ENCODE measurements around the gene SFTPD.
A peak's percentile ranks its signal among the peaks of the same experiment; 100 is the strongest.
"Not testable (repeated sequence)": the region's sequence is repeated elsewhere in the genome, so short reads cannot be mapped to it uniquely, and the experiment has no call there.

The SFTPD gene

DNA sequence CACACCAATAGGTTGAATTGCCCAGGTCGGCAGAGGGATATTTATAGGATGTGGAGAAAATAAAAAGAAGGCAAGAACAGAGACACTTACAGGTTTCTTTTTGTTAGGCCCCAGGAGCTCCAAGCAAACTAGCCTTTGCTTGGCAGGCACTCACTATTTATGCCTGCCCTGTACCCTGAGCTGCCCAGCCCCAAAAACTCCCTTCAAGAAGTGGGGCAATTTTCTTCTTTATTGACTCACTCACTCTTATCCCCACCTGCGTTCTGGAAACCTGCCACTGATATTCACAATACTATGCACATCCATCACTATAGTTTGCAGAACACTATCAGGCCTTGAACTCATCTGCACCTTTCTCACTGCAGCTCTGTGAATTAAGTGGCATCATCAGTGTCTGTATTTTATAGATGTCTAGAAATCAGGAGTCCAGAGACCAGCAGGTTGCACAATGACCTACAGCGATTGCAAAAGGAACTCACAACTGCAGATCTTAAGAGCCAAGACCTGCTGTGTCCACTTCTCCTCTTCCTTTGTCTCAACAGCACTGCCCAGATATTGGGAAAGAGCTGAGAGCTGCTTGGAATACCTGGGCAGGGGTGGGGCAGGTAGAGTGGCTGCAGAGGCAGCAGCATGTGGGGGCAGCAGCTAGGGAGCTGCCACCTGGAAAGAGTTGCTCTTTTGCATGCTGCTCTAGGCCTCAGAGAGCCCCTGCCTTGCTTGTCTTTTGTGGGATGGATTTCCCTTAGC, at the start of gene SFTPD:
SFTPD (minus strand) TSS at position 130 of the 747 bp plus-strand sequence. CDS start 2,446 bp downstream, outside the sequence.
- Mint-ChIP-seq H3K36me3 (ENCODE audit: low read depth) (peaks cover 6% of the 10 kb centered on the region), H3K4me1 (ENCODE audit: low read depth) (no peaks in the 10 kb centered on the region), H3K27ac (no peak within 1 kb of the TSS), H3K9me3 (peaks cover 19% of the 10 kb centered on the region), H3K4me3 (no peak within 1 kb of the TSS), H3K27me3 (peaks cover 15% of the 10 kb centered on the region)

DNA sequence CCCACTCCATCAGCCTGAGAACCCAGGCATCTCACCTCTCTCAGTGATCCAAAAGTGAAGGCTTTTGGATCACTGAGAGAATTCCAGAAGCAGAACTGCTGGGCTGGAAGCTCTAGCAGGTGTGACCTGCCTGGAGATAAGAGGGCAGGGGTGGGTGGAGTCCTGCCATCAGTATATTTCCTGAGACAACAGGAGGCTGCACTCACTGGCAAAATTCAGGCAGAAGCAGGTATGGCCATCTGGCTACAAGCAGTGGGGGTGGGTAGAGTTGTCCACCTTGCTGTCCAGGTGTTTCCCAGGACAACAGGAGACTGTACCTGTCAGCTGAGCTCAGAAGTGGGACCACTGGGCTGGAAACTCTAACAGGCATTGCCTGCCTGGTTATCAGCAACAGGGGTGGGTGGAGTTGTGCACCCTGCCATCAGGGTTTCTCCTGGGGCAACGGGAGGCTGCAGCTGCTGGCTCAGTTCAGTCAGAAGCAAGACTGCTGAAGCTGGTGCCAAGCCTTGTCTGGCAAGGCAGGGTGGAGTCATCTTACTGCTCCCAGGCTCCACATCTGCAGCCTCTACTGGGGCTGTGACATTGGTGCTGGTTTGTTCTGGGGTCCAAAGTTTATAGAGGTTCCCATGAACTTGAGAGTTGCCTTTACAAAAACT, 47.2 kb upstream of the SFTPD start:
- H3K27ac Mint-ChIP-seq = no peak overlapping the region
- H3K4me3 Mint-ChIP-seq = no peak overlapping the region
- H3K36me3 Mint-ChIP-seq (ENCODE audit: low read depth) = no peaks in the 10 kb centered on the region
- H3K9me3 Mint-ChIP-seq = no peaks in the 10 kb centered on the region
- H3K27me3 Mint-ChIP-seq = peaks cover 37% of the 10 kb centered on the region
- H3K4me1 Mint-ChIP-seq (ENCODE audit: low read depth) = no peaks in the 10 kb centered on the region

DNA sequence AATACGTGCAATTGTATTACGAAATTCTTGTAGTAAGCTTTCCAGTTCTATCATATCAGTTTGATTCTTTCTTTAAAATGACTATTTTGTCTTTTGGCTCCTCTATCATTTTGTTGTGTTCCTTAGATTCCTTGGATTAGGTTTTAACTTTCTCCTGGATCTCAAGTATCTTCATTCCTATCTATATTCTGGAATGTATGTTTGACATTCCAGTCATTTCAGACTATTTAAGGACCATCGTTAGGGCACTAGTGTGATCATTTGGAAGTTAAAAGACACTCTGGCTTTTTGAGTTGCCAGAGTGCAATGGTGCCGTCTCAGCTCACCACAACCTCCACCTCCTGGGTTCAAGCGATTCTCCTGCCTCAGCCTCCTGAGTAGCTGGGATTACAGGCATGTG, 45.7 kb upstream of the SFTPD start:
- Mint-ChIP-seq H3K9me3 (peaks cover 7% of the 10 kb centered on the region), H3K27me3 (peaks cover 43% of the 10 kb centered on the region), H3K27ac (no peak overlapping the region), H3K4me3 (no peak overlapping the region), H3K36me3 (ENCODE audit: low read depth) (no peaks in the 10 kb centered on the region), H3K4me1 (ENCODE audit: low read depth) (no peaks in the 10 kb centered on the region)

DNA sequence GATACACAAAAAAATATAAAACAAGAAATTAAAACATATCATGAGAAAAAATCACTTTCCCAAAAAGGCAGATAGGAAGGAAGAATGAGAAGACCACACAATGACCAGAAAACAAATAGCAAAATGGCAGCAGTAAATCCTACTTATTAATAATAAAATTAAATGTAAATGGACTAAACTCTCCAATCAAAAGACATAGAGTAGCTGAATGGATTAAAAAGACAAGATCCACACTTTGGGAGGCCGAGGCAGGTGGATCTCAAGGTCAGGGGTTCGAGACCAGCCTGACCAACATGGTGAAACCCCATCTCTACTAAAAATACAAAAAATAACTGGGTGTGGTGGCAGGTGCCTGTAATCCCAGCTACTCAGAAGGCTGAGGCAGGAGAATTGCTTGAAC, 39.3 kb upstream of the SFTPD start:
- H3K4me1 Mint-ChIP-seq (ENCODE audit: low read depth) = peaks cover 23% of the 10 kb centered on the region
- not testable (repeated sequence) for H3K36me3 Mint-ChIP-seq (ENCODE audit: low read depth); H3K27ac Mint-ChIP-seq; H3K9me3 Mint-ChIP-seq; H3K4me3 Mint-ChIP-seq
- peaks cover 54% of the 10 kb centered on the region for H3K27me3 Mint-ChIP-seq

DNA sequence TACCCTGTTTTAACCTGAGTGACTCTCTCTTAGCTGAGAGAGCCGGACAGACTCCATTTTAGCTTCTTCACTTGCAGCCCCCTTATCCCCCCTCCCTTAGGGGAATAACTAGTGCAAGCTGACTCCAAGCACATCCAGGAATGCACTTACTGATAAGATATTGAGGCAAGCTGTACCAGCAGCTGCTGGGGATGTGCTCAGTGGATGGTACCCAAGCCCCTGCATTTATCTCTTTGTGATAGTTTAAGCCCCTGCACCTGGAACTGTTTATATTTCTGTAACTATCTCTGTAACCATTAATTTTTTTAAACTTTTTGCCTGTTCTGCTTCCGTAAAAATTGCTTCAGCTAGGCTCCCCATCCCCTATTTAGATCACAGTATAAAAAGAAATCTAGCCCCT, 37.8 kb upstream of the SFTPD start:
- H3K4me3 Mint-ChIP-seq; H3K27ac Mint-ChIP-seq; H3K9me3 Mint-ChIP-seq; H3K36me3 Mint-ChIP-seq (ENCODE audit: low read depth): not testable (repeated sequence)
- H3K27me3 Mint-ChIP-seq = peaks cover 55% of the 10 kb centered on the region
- H3K4me1 Mint-ChIP-seq (ENCODE audit: low read depth) = peaks cover 23% of the 10 kb centered on the region

DNA sequence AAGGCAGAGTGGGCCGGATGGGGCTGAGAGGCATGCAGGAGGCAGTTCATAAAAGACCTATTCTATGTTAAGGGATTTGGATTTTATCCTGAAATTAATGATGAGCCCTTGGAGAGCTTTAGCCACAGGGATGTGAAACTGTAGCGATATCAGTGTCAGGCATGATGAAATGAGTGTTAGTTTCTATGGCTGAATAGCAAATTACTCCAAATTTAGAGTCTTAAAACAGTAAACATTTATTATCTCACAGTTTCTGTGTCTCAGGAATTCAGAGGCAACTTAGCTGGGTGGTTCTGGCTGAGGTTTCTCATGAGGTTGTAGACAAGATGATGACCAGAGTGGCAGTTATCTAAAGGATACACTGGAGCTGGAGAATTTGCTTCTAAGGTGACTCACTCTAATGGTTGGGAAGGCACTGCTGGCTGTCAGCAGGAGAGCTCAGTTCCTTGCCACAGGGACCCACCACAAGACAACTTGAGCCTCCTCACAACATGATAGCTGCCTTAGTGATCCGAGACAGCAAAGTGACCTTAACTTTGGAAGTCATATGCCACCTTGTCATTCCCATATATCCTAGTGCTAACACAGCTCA, 36.7 kb upstream of the SFTPD start:
- Mint-ChIP-seq H3K36me3 (ENCODE audit: low read depth) (no peaks in the 10 kb centered on the region), H3K27ac (peak overlapping the region; percentile 87), H3K9me3 (peaks cover 8% of the 10 kb centered on the region), H3K4me1 (ENCODE audit: low read depth) (peaks cover 25% of the 10 kb centered on the region), H3K27me3 (peaks cover 55% of the 10 kb centered on the region), H3K4me3 (peak overlapping the region; percentile 7)

DNA sequence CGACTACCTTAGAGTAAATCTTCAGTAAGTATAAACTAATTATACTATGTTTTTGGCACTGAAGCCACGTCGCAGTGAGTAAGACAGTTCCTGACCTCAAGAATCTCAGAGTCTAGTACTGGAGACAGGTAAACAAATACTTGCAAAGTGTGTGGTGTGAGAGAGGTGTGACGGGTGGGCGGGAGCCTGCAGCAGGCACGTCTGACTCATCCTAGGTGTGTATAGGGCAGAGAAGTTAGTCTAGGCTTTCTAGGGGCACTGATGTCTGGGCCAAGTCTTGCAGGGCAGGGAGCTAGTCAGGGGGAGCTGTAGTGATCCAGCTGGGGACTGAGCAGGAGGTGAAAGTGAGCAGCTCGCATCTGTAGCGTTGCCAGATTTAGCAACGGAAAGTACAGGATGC, 35.9 kb upstream of the SFTPD start:
- Mint-ChIP-seq H3K9me3 (peaks cover 4% of the 10 kb centered on the region), H3K27me3 (peaks cover 58% of the 10 kb centered on the region), H3K4me1 (ENCODE audit: low read depth) (peaks cover 25% of the 10 kb centered on the region), H3K4me3 (no peak overlapping the region), H3K36me3 (ENCODE audit: low read depth) (no peaks in the 10 kb centered on the region), H3K27ac (no peak overlapping the region)

DNA sequence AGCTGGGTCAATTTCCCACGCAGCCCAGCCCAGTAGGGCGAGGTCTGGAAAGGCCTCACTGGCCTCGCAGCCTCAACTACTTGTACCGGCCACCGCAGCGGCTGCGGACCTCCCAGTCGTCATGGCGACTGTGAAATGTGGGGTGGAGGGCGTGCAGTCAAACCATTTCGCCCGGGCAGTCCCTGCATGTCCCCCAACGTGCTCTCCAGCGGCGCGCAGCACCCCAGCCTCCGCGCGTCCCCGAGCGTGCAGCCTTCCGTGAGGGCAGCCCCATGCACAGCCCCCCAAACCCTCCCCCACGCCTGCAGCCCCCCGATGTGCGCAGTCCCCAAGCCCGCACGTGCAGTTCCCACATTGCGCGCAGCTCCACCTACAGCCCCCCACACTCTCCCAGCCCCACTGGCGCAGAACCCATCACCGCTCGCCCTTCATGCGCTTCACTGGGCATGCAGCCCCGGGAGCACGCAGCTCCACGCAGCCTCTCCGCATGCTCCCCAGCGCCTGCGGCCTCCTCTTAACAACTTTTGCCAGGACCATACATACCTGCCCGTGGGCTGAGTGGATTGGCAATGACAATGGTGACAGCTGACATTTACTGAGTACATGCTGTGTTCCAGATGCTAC, 34.5 kb upstream of the SFTPD start:
- Mint-ChIP-seq H3K9me3 (no peaks in the 10 kb centered on the region), H3K27ac (no peak overlapping the region), H3K4me3 (no peak overlapping the region), H3K27me3 (peaks cover 68% of the 10 kb centered on the region), H3K4me1 (ENCODE audit: low read depth) (peaks cover 25% of the 10 kb centered on the region), H3K36me3 (ENCODE audit: low read depth) (no peaks in the 10 kb centered on the region)

DNA sequence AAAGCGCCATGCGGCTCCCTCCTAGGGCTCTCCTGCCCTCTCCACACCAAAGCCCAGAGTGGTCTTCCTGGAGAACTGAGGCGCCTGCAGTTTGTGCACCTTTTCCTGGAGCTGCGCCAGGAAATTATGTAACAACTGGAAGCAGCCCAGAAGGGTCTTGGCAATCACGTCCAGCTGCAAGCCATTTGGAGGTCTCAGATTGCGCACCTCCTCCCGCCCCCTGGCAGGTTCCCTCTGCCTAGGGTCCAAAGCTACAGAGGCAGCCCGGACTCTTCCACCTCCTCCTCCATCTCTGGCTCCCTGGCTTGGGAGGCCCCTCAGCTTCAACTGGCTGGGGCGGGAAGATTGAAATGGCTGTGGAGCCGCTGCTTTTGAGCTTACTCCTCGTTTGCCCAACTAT, 34.0 kb upstream of the SFTPD start:
- H3K4me3 Mint-ChIP-seq = no peak overlapping the region
- H3K27me3 Mint-ChIP-seq = peaks cover 68% of the 10 kb centered on the region
- H3K27ac Mint-ChIP-seq = no peak overlapping the region
- H3K36me3 Mint-ChIP-seq (ENCODE audit: low read depth) = no peaks in the 10 kb centered on the region
- H3K9me3 Mint-ChIP-seq = no peaks in the 10 kb centered on the region
- H3K4me1 Mint-ChIP-seq (ENCODE audit: low read depth) = peaks cover 25% of the 10 kb centered on the region

DNA sequence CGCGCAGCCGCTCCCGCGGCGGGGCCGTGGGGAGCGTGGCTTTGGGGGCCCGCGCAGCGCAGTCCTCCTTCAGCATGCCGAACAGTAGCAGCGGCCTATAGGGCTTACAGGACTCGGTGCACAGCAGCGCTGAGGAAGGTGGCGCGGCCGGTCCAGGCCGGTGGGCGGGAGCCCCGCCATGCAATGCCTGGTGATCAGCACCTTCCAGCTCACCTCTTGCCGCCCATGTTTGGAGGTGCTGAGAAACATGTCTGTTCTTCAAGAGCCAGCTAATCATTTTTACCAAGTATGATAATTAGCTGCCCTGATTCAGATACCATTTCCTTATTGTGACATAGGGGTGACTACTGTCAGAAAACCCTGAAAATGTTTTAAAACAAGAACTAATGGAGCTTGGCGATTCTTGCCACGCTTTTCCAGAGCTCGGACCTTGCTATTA, 33.5 kb upstream of the SFTPD start:
- H3K4me3 Mint-ChIP-seq = no peak overlapping the region
- H3K9me3 Mint-ChIP-seq = no peaks in the 10 kb centered on the region
- peaks cover 25% of the 10 kb centered on the region for H3K4me1 Mint-ChIP-seq (ENCODE audit: low read depth)
- H3K27ac Mint-ChIP-seq = no peak overlapping the region
- H3K27me3 Mint-ChIP-seq = peaks cover 73% of the 10 kb centered on the region
- H3K36me3 Mint-ChIP-seq (ENCODE audit: low read depth) = no peaks in the 10 kb centered on the region

DNA sequence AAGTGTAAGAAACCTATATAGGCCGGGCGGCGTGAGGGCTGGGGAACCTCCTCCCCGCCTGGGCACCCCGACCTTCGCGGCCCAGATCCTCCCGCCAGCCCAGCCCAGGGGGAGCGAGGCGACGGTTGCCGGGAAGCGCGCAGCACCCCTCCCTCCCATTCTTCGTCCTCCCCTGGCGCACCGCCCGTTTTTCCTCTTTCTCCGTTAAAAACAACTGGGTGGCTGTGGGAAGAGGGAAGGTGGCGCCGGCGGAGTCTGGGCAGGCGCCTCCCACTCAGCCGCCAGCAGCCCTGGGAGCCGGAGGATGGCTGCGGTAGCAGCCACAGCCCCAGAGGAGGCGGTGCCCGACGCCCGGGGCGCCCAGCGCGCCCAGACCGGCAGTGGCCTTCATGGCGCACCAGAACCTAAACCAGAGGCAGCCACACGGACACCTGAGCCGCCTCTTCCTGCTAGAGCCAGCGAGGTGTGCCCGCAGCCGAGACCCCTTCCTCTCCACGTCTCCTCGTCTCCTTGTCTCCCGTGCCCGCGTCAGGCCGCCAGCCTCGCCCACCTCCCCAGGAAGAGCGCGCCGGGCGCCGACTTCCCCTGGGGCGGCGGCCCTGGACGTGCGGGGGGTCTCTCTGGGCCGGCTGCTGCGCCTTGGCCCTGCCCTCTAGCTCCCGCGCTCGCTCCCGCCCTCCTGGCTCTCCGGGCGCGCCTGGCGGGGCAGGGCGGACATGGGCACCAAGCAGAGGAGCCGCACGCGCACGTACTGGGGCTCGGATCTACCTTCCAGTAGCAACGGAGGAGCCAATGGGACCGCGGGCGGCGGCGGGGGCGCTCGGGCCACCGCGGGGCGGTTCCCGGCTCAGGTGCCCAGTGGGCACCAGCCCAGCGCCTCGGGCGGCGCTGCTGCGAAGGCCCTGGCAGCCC, 32.8 kb upstream of the SFTPD start:
- peak overlapping the region; percentile 60 for H3K4me3 Mint-ChIP-seq
- no peaks in the 10 kb centered on the region for H3K36me3 Mint-ChIP-seq (ENCODE audit: low read depth)
- H3K9me3 Mint-ChIP-seq = no peaks in the 10 kb centered on the region
- peaks cover 25% of the 10 kb centered on the region for H3K4me1 Mint-ChIP-seq (ENCODE audit: low read depth)
- peaks cover 78% of the 10 kb centered on the region for H3K27me3 Mint-ChIP-seq
- no peak overlapping the region for H3K27ac Mint-ChIP-seq

DNA sequence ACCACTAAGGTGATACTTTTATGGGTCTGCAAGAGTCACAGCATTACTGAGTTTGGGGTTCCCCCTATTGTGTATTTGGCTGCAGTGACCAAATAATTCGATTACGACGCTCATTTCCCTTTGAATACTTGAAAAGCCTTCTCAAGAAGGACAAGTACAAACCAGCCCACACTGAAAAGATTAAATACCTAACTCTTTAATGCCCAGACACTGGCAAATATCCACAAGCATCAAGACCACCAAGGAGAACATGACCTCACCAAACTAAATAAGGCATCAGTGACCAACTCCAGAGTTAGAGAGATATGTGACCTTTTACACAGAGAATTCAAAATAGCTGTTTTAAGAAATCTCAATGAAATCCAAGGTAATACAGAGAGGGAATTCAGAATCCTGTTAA, 31.8 kb upstream of the SFTPD start:
- Mint-ChIP-seq H3K4me1 (ENCODE audit: low read depth) (peaks cover 19% of the 10 kb centered on the region), H3K9me3 (no peaks in the 10 kb centered on the region), H3K36me3 (ENCODE audit: low read depth) (no peaks in the 10 kb centered on the region), H3K27ac (no peak overlapping the region), H3K27me3 (peaks cover 73% of the 10 kb centered on the region), H3K4me3 (peak overlapping the region; percentile 60)

DNA sequence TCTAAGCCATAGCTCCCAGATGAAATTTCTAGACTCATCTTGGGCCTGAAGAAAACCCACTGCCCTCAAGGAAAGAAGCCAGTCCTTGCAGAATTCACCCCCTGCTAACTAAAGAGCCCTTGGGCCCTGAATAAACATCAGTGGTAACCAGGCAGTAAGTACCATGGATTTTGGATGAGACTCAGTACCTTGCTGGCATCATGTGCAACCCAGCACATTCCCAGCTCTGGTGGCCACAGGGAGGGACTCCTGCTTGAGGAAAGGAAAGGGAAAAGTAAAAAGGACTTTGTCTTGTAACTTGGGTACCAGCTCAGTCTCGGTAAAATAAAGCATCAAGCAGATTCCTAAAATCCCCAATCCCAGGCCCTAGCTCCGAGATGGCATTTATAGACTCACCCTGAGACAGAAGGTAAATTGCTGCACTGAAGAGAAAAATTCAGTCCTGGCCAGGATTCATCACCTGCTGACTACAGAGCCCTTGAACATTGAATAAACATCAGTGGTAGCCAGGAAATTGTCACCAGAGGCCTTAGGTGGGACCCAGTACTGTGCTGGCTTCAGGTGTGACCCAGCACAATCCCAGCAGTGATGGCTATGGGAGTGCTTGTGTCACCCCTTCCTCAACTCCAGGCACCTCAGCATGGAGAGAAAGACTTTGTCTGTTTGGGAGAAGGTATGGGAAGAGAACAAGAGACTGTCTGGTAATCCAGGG, 31.2 kb upstream of the SFTPD start:
- Mint-ChIP-seq H3K4me3 (no peak overlapping the region), H3K27me3 (peaks cover 75% of the 10 kb centered on the region)

More for the DNA sequence above, 31.2 kb upstream of the SFTPD start:
- Mint-ChIP-seq H3K4me1 (ENCODE audit: low read depth) (peaks cover 13% of the 10 kb centered on the region), H3K27ac (no peak overlapping the region), H3K36me3 (ENCODE audit: low read depth) (no peaks in the 10 kb centered on the region), H3K9me3 (no peaks in the 10 kb centered on the region)
